SK-N-MC (cell line): Measurements from ENCODE around the gene LSM4.

Experiments used
- EZH2 ChIP-seq: fragments of 200-600 bp; sonication (generic); IDR thresholded peaks from one replicate; pipeline ENCODE4 v1.6.1; 2017; ENCODE audit warnings: antibody characterized with exemption
- POLR2AphosphoS5 ChIP-seq: IDR thresholded peaks from 2 replicates; pipeline ENCODE4 v1.6.1; 2012; ENCODE audit warnings: mild to moderate bottlenecking, low read depth, low read length, borderline replicate concordance

GRCh38 chr19:18301718-18302111 is 21.2 kb downstream of the LSM4 start:
- TF ChIP-seq EZH2 (no peak), POLR2AphosphoS5 (no peak)
